Activated CD4-positive, CD25-positive, alpha-beta regulatory T cell treated with anti-CD3 and anti-CD28 coated beads, Interleukin-2, amount 50 U/mL, for 72 hours (primary cell): ENCODE results near the gene GRIFIN.
A peak's percentile ranks its signal among the peaks of the same experiment; 100 is the strongest.

ENCODE experiments used
- DNase-seq: peaks from one replicate; pipeline ENCODE4 v3.0.0; 2021

GRIFIN gene, protein sequence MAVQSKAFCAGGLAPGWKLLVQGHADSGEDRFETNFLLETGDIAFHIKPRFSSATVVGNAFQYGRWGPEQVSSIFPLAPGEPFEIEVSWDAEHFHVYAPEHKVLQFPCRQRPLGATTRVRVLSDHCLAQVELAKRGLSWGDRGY

DNA sequence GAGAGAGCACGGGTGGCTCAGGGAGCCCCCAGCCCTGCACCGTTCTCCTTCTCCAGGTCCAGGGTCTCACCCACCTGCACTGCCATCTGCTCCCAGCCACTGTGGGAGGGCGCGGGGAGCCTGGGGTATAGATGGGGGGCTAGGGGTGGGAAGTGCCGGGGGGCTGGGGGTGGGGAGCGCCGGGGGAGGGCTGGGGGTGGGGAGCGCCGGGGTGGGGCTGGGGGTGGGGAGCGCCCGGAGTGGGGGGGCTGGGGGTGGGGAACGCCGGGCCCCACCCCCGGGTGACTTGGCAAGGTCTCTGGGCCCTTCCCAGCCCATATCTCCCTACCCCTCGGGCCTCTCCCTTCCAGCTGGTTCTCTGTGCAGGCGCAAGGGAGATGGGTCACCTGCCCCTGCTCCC is at the start of gene GRIFIN:
Gene GRIFIN, minus strand, starts transcription at position 101 of the 400 bp plus-strand sequence. Its CDS starts 15 bp downstream, at position 86.
- no peak for DNase-seq

- no peak for DNase-seq
These were observed 48.8 kb upstream of the GRIFIN start for GRCh38 chr7:2524808-2525657.

DNA sequence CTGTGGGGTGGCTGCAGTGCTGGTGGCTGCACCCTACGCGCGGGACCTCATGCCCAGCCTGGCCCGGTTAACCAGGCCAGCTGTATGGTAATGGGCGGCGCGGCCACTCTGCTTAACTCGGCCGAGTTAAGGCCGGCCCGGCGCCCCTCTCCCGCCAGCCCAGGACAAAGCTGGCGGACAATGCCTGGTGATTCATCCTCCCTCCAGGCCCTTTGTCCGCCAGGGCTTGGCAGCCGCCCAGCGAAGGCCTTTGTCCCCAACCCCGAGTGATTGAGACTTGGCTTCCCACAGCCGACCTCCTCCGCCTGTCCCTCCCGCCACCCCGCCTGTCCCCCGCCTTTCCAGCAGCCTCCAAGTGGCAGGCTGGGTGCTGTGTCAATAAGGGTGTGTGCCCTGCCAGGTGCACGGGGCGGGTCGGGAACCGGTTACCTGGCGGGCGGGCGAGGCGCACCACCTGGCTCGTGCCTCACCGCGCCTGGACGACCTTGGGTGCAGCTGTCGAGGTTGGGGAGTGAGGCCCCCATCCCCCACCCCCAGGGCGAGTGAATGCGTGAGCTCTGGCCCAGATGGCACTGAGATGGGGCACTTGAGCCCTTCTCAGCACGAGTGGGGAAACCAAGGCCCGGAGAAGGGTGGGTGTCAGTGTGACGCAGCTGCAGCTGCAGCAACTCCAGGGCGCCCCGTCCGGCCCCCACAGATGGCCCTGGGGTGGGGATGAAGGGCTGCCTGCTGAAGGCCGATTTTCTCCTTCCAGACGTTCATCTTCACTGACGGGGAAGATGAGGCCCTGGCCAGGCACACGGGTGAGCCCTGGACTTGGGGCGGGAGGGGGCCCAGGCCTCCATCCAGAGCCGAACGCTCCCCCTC is 48.0 kb upstream of the GRIFIN start:
- no peak for DNase-seq

- no peak for DNase-seq
These were observed 47.3 kb upstream of the GRIFIN start for GRCh38 chr7:2523461-2523936.

DNA sequence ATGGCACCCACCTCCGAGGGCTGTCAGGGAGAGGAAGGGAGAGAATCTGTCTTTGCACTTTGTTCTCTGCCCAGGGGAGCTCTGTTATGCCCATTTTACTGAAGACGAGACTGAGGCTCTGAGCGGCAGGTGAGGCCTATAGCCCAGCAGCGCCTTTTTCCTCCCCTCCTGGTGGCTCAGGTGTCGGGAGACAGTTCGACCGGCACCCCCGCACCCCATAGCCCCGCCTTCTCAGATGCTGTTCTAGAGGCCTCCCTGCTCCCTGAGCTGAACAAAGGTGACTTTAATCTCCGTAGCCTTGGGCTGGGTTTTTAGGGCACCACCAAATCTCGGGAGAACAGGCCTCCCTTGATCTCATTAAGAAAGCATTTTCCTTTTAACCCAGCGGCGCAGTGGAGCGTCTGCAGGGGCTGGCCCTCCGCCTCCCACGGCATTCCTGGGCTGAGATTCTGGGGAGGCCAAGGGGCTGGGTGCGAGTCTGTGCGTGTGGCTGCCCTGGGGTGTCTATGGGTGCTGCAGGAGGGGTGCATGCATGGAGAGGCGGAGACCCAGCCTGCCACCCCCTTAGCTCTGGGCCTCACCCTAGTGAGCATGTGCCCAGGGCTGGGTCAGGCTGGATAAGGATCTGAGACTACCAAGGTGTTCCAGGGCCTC is 46.7 kb upstream of the GRIFIN start:
- no peak for DNase-seq

- DNase-seq = peak; percentile 70
These were observed 45.9 kb upstream of the GRIFIN start for GRCh38 chr7:2521952-2522591.

- DNase-seq = no peak
These were observed 45.1 kb upstream of the GRIFIN start for GRCh38 chr7:2521341-2521745.

GRCh38 chr7:2520761-2521290 is 44.6 kb upstream of the GRIFIN start:
- no peak for DNase-seq

GRCh38 chr7:2520131-2520760 is 44.0 kb upstream of the GRIFIN start:
- no peak for DNase-seq

DNA sequence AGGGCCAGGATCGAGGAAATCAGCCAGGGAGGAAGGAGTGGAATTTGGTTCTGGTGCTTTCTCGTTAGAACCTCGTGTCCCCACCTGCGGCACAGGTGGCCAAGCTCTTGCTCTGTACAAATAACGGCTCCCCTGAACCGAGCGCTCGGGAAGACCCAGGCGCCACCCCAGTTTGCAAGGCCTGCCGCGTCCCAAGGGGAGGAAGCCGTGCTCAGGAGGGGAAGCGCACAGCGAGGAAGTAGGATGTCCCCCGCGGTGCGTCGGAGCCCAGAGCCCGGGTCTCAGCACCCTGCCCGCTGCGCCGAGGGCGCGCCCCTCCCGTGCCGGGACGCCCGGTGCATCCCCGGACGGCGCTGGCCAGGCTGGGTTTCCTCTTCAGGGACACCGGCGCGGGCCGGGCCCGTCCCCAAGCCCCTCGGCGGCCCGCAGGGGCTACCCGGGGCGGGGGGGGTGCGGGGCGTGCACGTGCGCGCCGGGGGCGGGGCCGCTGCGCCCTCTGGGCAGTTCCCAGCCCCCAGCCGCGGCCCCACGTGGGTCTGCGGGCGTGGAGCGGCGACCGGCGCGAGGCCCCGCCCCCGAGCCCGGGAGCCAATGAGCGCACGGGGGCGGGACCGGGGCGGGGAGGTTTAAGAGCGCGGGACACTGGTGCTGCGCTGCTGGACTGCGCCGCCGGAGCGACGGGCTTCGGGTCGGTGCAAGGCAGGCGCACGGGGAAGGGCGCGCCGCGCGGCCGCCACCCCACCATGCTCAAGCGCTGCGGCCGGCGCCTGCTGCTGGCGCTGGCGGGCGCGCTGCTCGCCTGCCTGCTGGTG is 43.1 kb upstream of the GRIFIN start, which contains the start of gene LFNG:
Gene LFNG, plus strand, starts transcription at position 656 of the 812 bp plus-strand sequence. Its CDS starts 88 bp downstream, at position 744.
- DNase-seq = peak; percentile 85

DNA sequence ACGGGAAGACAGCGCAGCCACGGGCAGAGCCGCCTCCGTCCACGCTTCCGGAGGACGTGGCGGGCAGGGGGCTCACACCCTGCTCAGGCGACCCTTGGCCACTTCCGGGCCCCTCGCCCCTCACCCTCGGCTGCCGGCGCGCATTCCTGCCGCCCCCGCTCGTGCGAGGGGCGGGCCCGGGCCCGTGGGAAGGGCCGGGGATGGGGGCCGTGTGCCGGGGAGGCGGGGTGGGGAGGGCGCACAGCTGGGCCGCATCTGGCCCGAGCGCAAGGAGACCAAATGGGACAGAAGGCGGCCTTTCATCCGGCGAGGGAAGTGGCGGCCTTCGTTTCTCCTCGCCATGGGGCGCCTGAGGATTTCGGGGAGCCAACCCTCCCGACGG is 42.5 kb upstream of the GRIFIN start:
- no peak for DNase-seq

DNA sequence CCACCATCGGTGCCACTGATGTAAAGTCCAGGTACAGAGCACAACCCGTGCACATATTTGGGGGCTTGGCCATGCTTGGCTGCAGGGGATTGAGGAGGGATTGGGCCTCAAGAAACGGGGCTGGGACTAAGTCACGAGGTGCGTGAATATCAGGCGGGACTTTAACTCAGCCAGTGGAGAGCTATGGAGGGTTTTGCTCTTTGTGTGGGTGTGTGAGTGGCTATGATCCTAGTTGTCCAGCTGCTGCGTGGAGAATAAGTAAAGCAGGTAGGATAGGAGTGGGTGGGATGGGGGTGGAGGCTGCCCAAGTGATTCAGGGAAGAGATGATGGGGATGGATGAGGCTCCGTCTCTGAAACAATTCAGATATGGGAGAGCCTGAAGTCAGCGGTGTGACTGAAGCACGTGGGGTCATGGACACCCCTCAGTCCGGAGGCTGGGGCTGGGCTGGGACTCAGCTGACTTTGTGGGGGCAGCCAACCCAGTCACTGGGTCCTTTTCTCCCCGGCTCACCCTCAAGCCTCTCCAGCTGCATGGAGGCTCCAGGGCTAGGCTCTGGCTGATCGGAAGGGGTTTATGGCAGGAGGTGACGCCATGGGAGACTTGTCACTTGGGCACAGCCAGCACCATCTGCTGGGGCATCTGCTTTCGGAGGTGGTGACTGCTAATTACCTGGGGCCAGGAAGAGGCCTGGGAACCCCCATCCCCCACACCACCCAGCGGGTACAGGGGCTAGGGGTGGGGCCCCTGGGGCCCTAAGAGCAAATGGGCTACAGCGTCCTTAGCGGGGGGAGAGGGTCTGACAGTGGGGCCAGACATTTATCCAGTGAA is 41.7 kb upstream of the GRIFIN start:
- no peak for DNase-seq

- DNase-seq = no peak
These were observed 40.8 kb upstream of the GRIFIN start for GRCh38 chr7:2517026-2517425.

DNA sequence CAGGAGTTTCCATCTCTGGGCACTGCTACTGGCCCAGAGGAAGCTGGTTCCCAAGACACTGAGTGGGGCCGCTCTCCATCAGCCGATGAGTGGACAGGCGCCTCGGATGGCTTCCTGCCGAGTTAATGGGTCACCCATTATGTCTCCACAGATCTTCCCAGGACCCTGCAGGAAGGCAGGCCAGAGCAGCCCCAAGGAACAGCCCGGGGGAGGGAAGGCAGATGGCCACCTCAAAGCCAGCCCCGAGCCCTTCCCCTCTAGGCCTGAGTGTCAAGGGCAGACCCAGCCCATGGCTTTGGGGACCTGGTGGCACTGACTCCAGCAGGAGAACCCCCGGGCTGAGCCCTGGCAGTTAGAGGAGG is 40.0 kb upstream of the GRIFIN start:
- no peak for DNase-seq

DNA sequence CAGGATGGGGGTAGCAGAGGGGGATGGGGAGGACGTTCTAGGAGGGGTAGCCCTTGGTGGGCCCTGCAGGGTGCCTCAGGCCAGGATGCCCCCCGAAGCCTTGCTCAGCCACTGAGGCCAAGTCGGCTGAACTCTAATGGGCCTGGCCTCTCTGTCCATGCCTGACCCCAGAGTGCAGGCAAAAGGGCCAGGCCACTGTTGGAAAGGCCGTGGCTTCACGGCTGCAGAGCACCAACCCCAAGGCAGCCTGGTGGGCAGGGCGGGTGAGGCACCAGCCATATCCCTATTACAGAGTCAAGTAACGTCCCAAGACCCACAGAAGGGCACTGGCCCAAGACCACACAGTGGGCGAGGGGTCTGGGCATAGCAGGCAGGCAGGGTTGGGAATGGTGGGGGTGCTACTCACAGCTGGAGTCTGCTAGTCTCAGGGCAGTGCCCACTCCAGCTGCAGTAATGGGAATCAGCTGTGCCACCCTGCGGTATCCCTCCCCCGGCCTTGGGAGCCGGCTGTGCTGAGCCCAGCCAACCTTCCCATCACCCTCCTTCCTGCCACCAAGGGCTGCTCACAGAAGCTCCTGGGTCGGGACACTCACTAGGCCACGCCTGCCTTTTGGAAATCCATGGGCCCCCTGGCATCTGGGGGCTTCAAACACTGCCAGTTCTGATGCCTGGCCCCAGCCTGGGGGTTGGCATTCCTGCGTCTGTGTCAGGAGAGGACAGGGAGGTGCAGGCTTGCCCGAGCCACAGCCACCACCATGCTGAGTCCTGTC is 39.4 kb upstream of the GRIFIN start:
- no peak for DNase-seq

DNA sequence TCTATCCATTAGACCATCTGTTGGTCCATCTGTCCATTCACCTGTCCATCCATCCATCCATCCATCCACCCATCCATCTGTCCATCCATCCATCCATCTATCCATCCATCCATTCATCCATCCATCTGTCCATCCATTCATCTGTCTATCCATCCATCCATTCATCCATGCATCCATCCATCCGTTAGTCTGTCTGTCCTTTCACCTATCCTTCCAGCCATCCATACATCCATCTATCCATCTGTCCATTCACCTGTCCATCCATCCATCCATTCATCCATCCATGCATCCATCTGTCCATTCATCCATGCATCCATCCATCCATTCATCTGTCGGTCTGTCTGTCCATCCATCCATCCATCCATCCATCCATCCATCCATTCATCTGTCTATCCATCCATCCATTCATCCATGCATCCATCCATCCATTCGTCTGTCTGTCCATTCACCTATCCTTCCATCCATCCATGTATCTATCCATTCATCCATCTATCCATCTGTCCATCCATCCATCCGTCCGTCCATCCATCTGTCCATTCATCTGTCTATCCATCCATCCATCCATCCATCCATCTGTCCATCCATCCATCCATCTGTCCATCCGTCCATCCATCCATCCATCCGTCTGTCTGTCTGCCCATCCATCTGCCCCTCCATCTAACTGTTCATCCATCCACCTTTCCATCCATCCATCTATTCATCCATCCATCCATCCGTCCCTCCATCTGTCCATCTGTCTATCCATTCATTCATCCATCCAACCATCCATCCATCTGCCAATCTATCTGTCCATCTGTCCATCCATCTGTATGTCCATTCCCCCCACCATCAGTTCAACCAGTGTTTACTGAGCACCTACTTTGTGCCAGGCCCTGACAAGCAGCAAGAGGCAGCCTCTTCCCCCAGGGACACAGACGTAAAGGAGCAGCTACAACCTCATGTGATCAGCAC is 38.5 kb upstream of the GRIFIN start:
- no peak for DNase-seq

DNA sequence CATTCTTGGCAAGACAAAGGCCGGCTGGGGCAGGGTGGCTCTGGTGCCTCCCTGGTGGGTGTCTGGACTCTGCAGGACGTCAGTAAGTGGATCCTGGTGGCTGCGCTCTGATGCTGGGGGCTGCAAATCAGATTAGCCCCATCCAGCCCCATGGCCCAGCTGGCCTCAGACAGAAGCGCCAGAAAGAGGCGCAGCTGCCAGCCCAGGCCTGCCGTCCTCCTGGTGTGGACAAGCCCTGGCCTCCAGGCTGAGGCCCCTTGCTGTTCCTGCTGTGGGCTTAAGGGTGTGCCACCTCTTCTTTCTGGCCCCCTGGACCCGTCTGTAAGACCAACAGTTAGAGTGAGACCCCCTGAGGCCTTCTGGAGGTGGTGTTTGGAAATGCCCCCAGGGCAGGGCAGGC is 37.5 kb upstream of the GRIFIN start:
- no peak for DNase-seq

DNA sequence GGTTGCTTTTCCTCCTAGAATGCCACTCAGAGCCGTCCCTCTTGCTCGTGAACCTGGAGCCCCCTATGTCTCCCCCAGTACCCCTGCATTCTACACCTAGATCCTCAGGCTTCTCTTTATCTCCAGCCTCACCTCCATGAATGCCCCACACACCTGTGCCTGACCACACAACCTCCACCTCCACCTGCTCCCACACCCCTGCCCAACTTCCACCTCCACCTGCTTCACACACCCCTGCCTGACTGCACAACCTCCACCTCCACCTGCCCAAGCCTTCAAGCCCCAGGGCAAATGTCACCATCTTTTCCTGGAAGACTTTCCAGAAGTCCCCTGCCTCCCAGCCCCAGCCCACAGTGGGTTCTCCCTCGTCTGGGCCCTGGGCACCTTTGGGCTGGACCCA is 36.5 kb upstream of the GRIFIN start:
- no peak for DNase-seq
